ENCODE data around the gene AP3D1.

AP3D1 gene

DNA sequence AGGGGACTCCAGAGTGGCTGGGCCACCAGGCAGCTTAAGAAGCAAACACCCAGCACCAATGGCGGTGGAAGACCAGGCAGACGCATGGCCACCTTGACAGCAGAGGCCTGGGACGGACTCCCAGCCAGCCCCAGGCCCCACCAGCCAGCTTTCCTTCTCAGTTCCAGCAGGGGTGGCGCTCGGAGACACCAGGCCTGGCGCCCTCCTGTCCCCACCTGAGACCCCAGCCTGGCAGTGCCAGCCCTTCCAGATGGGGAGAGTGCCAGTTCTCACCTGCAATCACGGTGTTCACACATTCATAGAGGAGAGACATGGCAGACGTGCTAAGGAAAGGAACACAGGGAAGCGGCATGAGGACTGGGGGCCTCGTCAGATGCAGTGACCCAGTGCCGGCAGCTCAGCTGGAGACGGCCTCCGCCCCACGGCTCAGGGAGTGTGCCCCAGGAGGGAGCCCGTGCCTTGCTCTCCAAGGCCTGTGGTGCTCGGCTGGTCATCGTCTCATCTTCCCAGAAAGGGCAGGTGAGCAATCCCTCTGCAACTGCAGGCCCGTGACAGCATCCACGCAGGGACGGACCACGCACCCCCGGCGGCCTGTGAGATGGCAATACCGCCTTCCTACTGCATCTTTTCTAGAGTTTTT lies 24.4 kb downstream of the AP3D1 start:
- DNase-seq, result no peak

DNA sequence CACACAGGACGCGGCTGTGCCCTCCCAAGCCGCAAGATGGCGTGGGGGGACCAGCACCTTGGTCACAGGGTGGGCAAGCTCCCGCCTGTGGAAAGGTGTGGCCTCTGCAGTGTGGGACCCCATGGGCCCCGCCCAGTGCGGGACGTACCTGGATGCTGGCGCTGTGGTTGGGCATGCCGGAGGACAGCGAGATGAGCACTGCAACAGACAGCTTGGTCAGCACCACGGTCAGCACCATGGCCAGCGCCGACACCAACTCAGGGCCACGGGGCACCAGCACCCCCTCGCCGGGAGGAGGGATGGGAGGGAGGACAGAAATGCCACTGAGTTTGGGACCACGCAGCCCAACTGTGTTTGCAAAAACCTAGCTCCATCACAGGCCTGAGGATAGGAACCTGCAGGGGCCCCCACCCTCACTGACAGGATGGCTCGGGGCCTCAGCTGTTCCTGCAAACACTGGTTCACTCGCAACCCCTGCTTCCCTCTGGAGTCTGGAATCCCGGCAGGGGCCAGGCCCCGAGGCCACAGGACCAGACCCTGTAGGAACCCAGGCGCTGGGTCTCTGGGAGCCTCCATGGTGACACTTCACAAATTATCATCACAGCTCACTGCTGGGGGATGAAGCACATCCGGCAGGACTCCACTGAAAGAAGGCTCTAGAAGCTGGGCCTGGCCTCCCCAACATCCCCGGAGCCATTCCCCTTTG lies 27.5 kb downstream of the AP3D1 start:
- no peak for DNase-seq

DNA sequence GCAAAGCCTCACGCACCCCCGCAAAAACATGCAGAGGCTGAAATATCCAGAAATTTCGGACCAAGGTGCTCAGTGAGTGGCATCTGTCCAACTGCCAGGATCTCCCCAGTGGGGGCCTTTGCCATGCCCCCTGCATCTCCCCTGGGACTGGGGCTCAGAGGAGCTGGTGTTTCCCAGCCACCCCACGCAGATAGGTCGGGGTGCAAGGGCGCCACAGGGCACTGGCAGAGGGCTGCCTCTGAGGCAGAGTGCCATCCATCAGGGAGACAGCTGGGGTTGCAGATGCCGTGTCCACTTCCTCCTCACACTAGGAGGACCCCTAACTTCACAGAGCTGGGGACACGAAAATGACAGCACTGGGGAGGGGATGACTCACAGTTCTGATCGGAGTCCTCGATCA lies 28.4 kb downstream of the AP3D1 start:
- DNase-seq, result no peak

DNA sequence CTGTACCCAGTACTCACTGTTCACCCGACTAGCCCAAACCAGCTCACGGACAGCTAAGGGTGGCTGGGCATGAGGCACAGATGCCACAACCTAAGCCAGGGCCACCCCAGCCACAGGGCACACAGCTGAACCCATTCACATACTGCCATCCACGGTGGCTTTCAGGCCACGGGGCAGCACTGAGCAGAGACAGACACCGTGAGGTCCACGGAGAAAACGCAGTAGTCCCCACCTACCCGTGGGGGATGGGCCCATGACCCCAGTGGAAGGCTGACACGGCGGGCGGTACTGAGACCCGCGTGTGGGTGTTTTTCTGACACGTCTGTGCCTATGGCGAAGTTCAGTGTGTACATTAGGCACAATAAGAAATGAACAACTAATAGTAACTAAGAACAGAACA lies 29.1 kb downstream of the AP3D1 start:
- no peak for DNase-seq

DNA sequence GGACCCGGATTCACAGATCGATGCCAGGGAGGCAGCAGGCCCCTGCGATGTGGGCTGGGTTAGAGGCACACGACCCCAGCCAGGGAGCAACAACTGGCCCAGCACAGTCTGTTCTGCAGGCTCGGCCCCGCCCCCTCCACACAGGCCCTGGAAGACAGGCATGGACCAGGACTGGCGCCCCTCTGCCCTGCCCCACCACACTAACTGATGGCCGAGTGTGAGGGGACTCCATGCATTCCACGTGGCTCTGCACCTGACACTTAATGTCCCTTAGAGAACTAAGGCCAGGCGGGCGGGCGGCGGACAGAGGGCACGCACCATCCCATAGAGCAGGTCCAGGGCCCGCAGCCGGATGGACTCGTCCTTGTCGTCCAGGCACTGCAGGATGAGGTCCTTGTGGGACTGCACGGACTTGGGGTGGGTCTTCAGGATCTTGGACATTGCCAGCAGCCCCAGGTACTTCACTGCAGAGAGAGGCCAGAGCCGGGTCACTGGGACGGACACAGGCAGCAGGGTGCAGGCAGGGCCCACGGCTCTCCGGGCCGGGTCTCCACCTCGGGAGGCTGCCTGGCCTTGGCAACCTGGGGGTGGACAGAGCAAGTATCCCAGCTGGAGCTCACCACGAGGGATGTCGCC lies 29.8 kb downstream of the AP3D1 start:
- DNase-seq, result no peak

DNA sequence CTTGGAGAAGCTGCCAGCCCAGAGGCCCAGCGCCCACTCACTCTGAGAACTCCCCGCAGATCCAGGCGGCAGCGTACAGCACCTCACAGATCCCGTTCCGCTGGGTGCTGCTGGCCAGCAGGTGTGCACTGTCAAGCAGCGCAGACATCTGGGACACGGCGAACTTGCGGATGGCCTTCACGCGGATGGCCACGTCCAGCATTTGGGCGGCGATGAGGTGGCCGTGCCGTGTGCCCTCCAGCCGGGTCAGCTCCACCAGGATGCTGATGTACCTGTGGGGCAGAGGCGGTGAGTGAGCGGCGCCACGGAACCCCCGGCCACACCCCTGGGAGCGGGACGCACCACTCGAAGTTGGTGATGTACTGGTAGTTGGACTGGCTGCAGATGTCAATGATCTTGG lies 30.5 kb downstream of the AP3D1 start:
- DNase-seq, result no peak

DNA sequence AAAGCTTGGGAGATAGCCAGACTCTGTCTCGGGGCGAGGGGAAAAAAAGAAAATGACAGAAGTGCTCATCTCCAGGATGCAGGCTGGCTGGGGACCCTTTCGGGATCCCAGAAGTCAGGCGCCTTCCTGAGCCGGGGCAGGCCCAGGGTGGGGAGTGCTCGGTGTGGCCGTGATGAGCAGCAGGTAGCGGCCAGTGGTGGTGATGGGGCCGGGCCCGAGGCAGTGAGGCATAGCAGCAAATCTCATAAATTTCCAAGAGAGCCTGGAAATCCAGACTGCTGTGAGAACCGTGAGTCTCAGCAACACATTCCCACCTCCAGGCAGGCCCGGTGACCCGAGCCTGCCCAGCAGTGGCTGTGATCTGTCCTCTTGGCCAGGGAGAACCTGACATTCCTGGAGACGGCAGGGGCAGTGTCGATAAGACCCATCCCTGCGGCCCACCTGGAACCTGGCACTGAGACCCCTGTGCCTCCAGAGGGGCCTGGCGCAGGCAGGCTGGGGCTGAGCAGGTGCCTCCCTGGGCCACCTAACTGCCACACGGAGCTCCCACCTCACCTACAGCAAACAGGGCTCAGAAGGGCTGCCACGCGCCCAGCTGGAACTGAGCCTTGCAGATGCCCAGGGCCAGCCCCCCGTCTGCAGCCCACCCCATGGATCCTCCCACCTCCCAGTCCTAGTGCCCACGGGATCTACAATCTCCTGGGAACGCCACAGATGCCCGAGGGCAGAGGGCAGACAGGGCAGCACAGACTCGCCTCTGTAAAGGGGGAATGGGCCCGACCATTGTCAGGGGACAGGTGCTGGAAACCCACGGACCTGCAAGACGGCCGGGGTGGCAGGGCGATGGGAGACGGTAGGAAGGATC lies 31.2 kb downstream of the AP3D1 start:
- DNase-seq, result no peak

DNA sequence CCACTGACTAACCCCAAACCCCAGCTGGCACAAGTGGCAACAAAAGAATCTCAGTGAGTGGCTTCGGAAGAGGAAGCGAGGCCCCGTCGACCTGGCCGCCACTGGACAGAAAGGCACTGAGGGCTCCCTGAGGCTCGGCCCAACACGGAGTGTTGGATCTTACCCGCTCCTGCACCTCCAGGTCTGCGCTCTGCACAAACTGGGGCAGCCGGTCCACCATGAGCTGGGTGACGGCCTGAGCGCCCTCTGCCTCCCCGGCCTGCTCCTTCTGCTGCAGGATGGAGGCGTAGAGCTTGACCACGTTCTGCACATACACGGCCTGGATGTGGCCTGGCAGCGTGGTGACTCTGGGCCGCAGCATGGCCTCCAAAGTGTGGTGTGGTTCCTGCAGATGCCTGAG lies 32.9 kb downstream of the AP3D1 start:
- no peak for DNase-seq

DNA sequence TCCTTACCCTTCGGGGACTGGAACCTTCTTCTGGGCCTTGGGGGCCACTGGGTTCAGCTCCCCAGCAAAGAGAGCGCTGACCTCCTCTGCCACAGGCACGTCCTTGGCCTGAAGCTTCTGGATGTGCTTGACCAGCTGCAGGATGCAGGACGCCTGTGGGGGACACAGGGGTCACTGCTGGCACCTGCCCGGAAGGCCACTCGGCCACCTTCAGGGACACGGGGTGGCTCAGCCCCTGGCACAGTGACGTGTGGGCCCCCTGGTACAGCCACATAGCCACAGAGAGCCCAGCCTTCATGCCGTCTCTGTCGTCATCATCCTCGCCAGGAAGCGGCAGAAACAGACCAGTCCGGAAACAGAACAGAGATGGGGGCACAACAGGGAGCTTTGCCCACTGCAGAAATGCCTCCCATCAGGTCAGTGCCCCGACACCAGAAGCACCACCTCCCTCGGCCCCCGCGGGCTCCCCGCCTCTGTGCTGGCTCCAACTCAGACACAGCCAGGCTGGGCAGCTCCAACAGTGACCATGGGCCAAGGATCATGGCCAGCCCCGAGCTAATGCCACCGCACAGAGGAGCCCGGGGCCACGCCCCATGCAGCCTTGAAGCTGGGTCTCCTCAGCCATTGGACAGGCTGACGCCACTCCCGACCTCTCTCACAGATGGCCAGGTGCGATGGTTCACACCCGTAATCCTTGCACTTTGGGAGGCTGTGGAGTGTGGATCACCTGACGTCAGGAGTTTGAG lies 34.0 kb downstream of the AP3D1 start:
- DNase-seq, result no peak

DNA sequence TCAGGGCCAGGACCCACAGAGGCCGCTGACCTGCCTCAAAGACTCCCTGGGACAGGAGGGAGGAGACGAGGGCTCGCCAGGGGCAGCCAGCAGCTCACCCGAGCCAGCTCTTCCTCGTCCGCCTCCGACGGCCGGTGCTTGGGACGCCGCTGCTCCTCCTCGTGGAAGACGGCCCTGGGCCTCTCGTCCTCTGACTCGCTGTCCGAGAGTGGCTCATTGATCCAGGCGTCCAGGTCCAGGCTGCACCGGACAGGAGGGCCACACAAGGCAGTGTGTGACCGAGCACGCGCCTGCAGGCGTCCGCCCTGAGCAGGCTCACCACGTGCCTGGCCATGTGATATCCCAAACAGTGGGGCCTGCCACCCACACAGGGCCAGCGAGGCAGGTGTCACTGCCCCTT lies 34.9 kb downstream of the AP3D1 start:
- DNase-seq, result no peak

DNA sequence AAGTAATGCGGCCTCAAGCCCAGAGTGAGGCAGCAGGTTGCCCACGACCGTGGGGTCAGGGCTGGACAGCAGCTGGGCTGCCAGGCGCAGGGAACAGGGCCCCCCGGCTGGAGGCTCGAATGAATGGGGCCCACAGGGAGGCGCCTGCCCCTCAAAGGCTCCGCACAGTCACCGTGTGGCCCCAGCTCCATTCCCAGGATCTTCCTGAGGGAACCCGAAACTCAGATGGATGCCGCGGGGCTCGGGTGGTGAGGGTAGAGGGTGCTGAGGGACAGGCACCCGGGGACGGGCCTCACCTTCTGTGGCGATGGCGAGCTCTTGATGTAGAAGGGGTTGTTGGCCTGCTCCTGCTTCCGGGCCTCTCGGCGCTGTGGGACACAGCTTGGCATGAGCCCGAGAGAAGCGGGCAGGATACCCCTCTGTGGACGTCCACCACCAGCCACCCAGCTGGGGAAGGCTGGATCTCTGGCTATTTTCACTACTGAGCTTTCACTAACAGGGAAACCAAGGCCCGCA lies 35.4 kb downstream of the AP3D1 start:
- no peak for DNase-seq

DNA sequence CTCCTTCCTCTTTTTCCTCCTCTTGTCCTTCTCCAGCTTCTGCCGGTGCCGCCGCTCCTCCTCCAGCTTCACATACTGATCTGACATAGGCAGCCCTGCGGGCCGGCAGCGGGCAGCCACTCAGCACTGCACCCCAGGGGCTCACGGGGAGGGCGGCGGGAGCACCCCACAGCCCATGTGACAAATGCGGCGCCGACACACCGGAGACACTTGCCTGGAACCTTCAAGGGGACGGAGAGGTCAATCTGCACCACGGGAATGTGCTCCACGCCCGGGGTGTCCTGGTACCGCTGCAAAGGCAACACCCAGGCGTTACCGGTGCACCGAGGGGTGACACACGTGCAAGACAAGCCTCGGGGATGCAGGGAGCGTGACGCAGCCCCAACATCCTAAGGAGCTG lies 36.0 kb downstream of the AP3D1 start:
- no peak for DNase-seq

DNA sequence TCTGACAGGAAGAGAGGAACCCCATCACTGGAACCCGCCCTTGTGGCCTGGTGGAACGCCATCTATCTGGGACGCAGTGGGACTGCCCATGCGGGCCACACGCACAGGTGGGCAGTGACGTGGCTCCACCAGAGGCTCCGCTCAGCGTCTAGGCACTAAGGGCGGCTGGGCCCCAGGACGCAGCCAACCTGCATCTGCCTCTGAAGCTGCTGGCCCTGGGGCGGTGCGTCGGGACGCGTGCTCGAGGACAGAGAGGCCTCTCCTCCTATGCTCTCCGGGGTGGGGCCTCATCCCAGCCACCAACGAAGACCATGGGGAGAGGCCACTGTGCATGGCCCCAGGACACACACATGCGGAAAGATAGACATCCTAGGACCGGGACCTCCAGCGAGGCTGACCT lies 36.5 kb downstream of the AP3D1 start:
- no peak for DNase-seq

DNA sequence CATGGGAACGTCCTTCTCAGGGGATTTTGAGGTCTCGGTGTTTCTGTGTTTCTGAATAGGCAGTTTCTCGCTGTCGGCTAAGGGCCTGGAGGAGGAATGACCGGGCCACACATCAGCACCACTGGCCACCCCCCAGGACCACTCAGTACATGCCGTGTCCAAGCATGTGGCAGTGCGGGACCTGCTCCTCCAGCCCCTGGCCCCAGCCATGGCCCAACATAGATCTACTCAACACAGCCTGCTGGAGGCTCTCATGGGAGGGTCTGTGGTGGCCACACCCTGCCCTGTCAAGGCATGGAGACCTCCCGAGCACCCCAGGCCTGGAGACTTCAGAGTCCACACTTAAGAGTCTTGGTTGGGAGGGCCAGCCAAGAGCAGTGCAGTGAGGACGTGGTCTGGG lies 37.1 kb downstream of the AP3D1 start:
- DNase-seq, result no peak

DNA sequence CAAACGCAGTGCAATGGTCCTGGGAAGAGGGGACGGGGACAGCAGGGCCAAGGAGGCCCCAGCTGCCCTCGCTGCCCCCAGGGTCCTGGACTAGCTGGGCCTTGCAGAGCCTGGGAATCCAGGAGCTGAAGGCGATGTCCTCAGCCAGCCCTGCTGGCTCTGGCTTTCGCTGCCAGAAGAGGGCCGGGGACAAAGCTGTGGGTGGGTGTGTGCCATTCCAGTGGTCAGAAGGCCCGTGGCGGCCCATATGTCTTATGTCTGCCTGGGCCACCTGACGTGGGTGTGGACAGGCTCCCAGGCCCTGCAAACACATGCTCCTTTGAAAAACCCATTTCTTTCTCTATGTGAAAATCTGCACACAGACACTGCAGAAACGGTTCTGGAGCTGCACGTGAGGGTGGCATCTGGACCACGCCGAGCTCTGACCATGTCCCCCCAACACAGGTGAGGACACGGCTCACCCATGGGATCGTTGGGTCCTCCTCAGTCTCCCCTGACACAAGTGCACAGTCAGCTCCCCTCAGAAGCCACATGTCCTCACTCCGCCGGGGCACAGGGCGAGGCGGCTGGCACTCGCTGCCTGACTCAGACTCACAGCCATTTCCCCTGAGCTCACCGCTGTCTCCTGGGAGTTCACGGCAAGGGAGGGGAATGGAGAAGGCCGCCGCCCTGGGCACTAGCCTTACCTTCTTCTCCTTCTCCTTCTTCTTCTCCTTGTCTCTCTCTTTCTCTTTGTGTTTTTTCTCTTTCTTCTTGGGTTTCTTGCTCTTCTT lies 37.7 kb downstream of the AP3D1 start:
- no peak for DNase-seq

DNA sequence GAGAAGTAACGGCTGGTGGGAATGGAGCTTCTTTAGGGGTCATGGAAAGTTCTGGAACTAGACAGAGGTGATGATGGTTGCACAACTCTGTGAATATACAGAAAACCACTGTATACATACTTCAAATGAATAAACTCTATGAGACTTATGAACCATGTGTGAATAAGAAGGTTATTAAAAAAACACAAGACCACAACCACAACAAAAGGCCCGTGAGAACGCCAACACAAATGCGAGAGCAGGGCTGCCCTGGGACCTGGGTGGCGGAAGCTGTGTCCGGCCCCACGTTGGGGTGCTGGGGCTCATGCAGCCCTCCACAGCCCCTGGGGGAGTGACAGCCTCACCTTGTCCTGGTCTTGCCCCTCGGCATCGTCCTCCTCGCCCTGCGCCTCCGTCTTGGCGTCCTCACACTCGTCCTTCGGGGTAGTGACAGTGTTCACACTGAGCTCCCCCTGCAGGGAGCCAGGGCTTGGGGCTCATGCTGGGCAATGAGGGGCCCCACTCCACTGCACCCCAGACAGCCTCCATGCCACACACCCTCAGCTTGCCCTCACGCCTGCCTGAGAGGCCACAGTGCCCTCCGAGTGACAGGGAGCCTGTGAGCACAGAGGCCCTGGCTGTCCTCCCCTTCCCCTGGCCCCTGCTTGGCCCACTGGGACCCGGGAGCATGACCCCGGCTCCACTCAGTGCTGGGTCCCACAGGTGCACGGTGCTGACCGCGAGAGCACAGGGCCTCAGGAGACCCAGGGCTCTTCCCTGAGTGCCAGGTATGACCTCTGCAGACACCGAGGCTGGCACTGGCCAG lies 38.6 kb downstream of the AP3D1 start:
- no peak for DNase-seq

DNA sequence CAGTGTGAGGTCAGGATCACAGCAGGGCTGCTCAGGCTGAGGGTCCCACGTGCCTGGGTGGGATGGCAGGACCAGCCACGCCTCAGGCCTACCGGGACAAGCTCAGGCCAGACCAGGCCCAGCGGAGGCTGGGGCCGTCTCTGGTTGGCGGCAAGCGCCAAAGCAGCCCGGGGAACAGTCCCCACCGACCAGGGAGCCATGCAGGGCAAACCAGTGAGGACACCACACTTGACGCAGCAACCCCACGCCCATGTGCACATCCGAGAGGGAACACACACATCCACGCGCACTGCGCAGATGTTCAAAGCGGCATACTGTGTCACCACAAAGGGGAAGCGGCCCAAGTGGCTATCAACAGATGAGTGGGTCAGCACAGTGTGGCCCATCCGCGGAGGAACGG lies 39.5 kb downstream of the AP3D1 start:
- DNase-seq, result no peak

DNA sequence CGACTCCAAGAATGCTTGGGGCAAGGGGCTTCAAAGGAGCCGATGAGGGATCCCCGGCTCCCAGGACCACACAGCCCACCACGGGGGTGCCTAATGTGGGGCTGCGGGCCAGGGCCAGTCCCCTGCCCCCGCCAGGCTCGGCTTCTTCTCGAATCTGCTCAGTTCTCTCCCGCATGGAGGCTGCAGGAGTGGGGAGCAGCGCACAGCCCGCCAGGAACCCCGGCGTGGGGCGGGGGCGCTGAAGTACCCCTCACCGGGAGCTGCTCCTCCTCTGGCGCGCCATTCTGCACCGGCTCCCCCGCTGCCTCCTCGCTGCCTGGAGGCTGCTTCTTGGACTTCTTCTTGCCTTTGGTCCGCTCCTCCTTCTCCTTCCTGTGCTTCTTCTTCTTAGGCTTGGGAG lies 39.9 kb downstream of the AP3D1 start:
- DNase-seq, result no peak

DNA sequence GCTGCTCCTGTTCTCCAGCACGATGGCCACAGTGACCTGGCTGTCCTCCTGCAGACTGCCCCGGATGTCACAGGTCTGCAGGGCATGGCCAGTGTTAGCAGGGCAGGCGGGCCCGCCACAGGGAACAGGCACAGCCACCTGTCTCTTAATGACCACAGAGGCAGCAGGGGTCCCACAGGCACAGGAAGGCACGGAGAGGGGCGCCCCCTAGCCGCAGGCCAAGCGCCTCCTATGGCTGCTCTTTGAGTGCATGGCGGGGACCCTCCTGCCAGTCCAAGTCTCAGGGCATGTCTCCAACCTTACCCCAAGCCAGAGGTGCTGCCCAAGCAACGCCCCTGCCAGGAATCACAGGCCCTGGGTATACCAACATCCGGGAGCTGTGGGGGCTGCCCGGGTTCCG lies 40.5 kb downstream of the AP3D1 start:
- DNase-seq, result no peak

DNA sequence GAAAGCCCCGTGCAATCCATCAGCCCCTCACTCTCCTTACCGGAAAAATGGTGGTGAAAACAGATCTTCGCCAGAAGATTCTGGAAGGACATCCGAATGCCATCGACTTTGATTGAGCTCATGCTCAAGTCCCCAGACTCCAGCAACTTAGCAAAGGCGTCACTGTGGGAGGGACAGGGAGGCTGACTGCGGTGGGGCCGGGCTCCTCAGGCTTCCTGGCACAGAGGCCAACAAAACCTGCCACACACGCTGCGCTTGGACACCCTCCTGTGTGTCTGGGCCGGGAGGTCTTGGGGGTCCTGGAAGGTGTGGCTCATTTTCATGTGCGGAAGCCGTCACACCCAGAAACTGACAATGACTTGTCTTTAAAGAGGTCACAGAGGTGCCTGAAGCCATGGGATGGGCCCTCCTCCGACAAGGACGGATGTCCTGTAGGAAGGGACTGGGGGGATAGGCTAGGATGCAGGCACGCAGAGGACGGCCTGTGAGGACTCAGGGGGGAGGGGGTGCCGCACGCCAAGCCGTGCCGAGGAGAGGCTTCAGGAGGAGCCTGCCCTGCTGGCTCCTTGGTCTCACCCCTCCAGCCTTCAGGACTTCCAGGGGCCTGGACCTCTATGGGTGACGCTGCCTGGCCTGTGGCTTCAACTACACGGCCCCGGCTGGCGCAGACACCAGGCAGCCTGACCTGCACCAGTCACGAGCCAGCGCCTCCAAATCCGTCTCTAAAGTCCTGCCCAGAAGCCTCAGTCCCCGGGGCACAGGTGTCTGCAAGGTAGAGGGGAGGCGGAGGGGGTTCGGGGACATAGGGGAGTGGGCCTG lies 42.1 kb downstream of the AP3D1 start:
- no peak for DNase-seq

Measured in DMS 273 treated with DMSO at 0.1 percent for 48 hours (cell line).